Osteocyte (in vitro differentiated cells): ENCODE results near the gene FOXJ2. TPM values are rescaled to one million over a fixed set of nuclear protein-coding genes. Genes with fewer than 3 reads are reported as not detected.

Source experiments
- DNase-seq: peaks from one replicate; pipeline ENCODE4 v3.0.0; 2021; ENCODE audit warnings: mixed read lengths; ENCODE audit not compliant: unreplicated experiment; ENCODE audit errors: extremely low spot score
- H3K27ac Mint-ChIP-seq: one replicate; pipeline ENCODE4 v1.8.0; 2021; ENCODE audit warnings: mild to moderate bottlenecking, mixed read lengths; ENCODE audit not compliant: unreplicated experiment
- H3K27me3 Mint-ChIP-seq: one replicate; pipeline ENCODE4 v1.8.0; 2021; ENCODE audit warnings: mixed read lengths; ENCODE audit not compliant: unreplicated experiment
- H3K36me3 Mint-ChIP-seq: one replicate; pipeline ENCODE4 v1.8.0; 2021; ENCODE audit warnings: mixed read lengths; ENCODE audit not compliant: unreplicated experiment
- H3K4me1 Mint-ChIP-seq: one replicate; pipeline ENCODE4 v1.8.0; 2021; ENCODE audit warnings: mixed read lengths; ENCODE audit not compliant: unreplicated experiment
- H3K4me3 Mint-ChIP-seq: one replicate; pipeline ENCODE4 v1.8.0; 2021; ENCODE audit warnings: mild to moderate bottlenecking, moderate library complexity, mixed read lengths; ENCODE audit not compliant: unreplicated experiment
- H3K9me3 Mint-ChIP-seq: one replicate; pipeline ENCODE4 v1.8.0; 2021; ENCODE audit warnings: mixed read lengths; ENCODE audit not compliant: unreplicated experiment
- total RNA-seq: library from RNA; stranded (reverse); gene quantifications from 2 replicates; pipeline ENCODE4 v1.2.1, GENCODE V29; 2021
- TF ChIP-seq, protein P1 (sequence below): fragments of 200-600 bp; sonication (generic); IDR thresholded peaks from 2 replicates; pipeline ENCODE4 v1.5.0; 2021; ENCODE audit warnings: antibody characterized with exemption, mild to moderate bottlenecking, moderate library complexity

The FOXJ2 gene
- total RNA-seq, 1 donor from 2014 or later, result 20.3 TPM

DNA sequence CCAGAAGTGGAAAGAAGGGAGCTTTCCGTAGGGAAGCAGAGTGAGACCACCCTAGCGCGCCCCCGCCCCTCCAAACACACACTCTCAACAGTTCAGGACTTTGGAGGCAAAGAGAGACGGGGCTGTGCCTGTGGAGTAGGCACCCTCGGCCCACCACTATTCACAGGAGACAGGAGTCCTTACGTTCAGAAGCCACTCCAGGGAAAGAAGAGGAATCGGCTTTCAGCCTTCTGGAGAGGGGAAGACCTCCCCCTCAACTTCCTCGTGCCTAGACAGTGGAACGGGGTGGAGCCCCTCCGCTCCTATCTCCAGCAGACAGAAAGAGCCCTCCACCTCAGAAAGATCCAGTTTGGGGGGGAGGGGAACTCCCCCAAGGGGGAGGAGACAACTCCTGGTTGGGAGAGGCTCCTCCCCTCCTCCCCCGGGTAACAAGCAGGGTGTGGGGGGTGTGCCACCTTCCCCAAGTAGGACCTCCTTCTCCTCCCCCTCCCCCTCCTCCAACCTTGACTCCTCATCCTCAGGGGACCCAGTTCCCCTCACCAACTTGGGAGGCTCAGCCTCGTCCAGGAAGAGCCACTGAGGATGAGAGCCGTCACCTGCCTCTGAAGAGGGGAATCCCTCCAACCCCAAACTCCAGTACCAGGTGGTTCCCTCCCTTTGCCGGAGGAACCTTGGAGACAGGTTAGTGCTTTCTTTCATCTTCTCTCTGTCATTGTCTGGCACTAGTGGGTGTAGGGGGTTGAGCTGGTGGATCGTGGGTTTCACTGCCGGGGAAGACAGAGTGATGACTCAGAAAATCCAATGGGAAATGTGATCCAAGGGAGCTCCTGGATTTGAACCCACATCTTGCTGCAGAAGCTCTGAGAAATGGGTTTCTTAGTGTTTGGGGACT, 883 bp downstream of the FOXJ2 start:
- Mint-ChIP-seq H3K27me3 (no peaks in the 10 kb centered on the region), H3K4me3 (peak overlapping the region; percentile 87), H3K36me3 (peaks cover 4% of the 10 kb centered on the region), H3K4me1 (peaks cover 55% of the 10 kb centered on the region), H3K9me3 (no peaks in the 10 kb centered on the region), H3K27ac (peak overlapping the region; percentile 85)
- TF ChIP-seq, protein P1, sequence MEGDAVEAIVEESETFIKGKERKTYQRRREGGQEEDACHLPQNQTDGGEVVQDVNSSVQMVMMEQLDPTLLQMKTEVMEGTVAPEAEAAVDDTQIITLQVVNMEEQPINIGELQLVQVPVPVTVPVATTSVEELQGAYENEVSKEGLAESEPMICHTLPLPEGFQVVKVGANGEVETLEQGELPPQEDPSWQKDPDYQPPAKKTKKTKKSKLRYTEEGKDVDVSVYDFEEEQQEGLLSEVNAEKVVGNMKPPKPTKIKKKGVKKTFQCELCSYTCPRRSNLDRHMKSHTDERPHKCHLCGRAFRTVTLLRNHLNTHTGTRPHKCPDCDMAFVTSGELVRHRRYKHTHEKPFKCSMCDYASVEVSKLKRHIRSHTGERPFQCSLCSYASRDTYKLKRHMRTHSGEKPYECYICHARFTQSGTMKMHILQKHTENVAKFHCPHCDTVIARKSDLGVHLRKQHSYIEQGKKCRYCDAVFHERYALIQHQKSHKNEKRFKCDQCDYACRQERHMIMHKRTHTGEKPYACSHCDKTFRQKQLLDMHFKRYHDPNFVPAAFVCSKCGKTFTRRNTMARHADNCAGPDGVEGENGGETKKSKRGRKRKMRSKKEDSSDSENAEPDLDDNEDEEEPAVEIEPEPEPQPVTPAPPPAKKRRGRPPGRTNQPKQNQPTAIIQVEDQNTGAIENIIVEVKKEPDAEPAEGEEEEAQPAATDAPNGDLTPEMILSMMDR, result no peak
- no peak for DNase-seq

DNA sequence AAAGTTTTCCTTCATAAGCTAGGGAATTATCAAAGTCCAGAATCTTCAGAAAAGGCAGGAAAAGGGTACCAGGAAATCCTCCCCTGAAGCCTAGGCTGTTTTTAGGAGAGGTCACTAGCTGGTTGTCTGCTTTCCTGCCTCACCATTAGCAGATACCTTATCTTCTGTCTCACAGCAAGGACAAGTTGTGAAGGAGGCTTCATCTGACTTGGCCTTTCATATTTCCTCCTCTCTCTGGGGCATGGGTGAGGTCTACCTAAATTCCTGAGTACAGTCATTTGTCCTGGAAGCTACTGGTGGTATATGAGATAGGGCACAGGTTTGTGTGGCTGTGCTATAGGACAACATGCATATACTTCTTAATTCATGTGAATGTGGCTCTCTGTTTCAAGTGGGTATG, 2.3 kb downstream of the FOXJ2 start:
- Mint-ChIP-seq H3K27ac (peak overlapping the region; percentile 85), H3K4me3 (peak overlapping the region; percentile 87), H3K36me3 (peaks cover 6% of the 10 kb centered on the region), H3K9me3 (no peaks in the 10 kb centered on the region), H3K4me1 (peaks cover 62% of the 10 kb centered on the region), H3K27me3 (no peaks in the 10 kb centered on the region)
- TF ChIP-seq, protein P1, result no peak
- no peak for DNase-seq

DNA sequence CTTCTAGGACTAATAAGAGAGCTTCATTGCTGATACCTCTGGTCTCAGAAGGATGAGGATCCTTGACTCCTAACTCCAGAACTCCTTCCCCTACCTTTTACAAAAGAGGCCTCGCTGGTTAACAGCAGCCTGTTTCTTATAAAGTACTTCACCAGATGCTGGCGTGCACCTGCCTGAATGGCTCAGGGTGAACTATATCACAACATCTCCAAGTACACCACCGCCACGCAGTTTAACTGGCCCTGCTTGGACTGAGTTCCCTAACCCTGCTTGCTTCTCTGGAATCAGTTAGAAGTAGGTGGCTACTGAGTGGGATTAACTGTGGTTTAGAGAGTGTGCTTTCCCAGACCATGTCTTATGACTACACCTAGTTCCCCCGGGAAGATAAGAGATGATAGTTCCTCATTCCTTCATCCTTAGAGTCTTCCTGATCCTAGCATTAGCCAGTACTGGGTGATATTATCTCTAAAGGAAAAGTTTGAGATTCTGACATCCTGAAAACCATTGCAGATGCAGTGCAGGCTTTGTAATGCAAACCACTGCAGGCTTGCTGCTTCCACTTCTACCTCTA, 3.0 kb downstream of the FOXJ2 start:
- Mint-ChIP-seq H3K27me3 (no peaks in the 10 kb centered on the region), H3K4me3 (no peak overlapping the region), H3K4me1 (peaks cover 62% of the 10 kb centered on the region), H3K9me3 (no peaks in the 10 kb centered on the region), H3K27ac (no peak overlapping the region), H3K36me3 (peaks cover 8% of the 10 kb centered on the region)
- TF ChIP-seq, protein P1, result no peak
- DNase-seq, result no peak

DNA sequence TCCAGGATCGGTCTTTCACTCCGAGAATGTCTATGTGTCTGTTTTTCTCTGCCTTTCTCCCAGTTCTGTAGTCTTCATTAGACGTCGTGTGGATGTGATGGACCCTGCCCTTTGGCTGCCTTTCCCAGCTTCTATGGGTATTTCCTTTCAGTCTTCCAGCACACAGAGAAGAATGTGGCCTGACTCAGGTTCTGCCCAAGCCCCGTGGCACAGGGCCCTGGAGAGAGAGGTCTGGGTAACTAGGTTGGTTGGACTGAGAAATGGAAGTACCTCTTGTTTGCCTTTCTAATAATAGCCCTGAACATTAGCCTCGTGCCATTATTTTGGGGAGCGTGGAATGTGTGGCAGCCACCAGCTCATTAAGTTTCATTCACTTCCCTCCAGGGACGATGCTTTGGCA, 3.8 kb downstream of the FOXJ2 start:
- peak overlapping the region; percentile 23 for H3K27ac Mint-ChIP-seq
- no peaks in the 10 kb centered on the region for H3K9me3 Mint-ChIP-seq
- TF ChIP-seq, protein P1, result no peak
- H3K36me3 Mint-ChIP-seq, result peaks cover 11% of the 10 kb centered on the region
- no peak overlapping the region for H3K4me3 Mint-ChIP-seq
- no peak for DNase-seq
- H3K4me1 Mint-ChIP-seq, result peaks cover 62% of the 10 kb centered on the region
- H3K27me3 Mint-ChIP-seq, result no peaks in the 10 kb centered on the region

DNA sequence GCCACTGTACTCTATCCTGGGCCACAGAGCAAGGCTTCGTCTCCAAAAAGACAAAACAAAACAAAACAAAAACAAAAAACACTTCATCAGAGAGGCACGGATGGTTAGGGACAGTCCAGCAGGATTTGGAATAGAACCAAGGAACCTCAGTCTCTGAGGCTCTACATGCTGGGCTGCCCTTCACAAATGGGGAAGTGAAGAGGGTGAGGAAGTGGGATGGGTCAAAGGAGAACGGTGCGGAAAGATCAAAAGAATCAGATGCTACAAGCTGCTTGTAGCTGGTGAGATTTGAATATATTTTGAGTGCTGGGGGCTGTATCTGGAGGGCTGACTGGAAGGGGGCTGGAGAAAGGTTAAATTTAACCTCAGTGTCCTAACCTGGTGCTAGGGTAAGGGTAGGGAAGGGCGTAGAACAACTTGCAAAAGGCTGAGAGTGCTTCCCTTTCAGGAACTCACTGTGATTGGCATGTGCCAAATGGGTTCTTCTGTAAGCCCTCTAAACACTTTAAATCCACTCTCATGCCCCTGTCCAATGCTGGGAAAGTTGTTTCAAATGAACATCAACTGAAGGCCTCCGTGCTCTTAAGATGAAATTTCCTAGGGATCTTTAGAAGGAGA, 4.6 kb downstream of the FOXJ2 start:
- H3K27ac Mint-ChIP-seq, result peak overlapping the region; percentile 69
- H3K4me3 Mint-ChIP-seq, result no peak overlapping the region
- peaks cover 13% of the 10 kb centered on the region for H3K36me3 Mint-ChIP-seq
- no peak for DNase-seq
- no peaks in the 10 kb centered on the region for H3K9me3 Mint-ChIP-seq
- TF ChIP-seq, protein P1, result no peak
- H3K27me3 Mint-ChIP-seq, result no peaks in the 10 kb centered on the region
- peaks cover 57% of the 10 kb centered on the region for H3K4me1 Mint-ChIP-seq
